GM10266 (cell line): ENCODE measurements around the gene PTPRQ.

Experiments used
- DNase-seq: peaks from one replicate; pipeline ENCODE4 v3.0.0; 2012; ENCODE audit errors: extremely low spot score
- CTCF ChIP-seq: IDR thresholded peaks from 2 replicates; pipeline ENCODE4 v1.5.1; 2012; ENCODE audit warnings: mild to moderate bottlenecking, low read depth; ENCODE audit not compliant: control insufficient read depth, insufficient read depth; ENCODE audit errors: missing control alignments

Gene PTPRQ

GRCh38 chr12:80513211-80513610, 69.2 kb downstream of the PTPRQ start:
- no peak for TF ChIP-seq CTCF
- no peak for DNase-seq

GRCh38 chr12:80517655-80518054, 73.6 kb downstream of the PTPRQ start:
- no peak for TF ChIP-seq CTCF
- DNase-seq = no peak

- no peak for TF ChIP-seq CTCF
- no peak for DNase-seq
Observed at GRCh38 chr12:80531646-80532045, 87.6 kb downstream of the PTPRQ start.

- TF ChIP-seq CTCF = no peak
- no peak for DNase-seq
Observed at GRCh38 chr12:80539029-80539428, 95.0 kb downstream of the PTPRQ start.

GRCh38 chr12:80549298-80549697, 105.3 kb downstream of the PTPRQ start:
- TF ChIP-seq CTCF = no peak
- no peak for DNase-seq

- no peak for DNase-seq
- no peak for TF ChIP-seq CTCF
Observed at GRCh38 chr12:80551897-80552296, 107.9 kb downstream of the PTPRQ start.

- DNase-seq = no peak
Observed at GRCh38 chr12:80553316-80553715, 109.3 kb downstream of the PTPRQ start.

More at GRCh38 chr12:80553316-80553715, 109.3 kb downstream of the PTPRQ start:
- no peak for TF ChIP-seq CTCF
